ENCODE results near the gene SMPDL3A.

Gene SMPDL3A

GRCh38 chr6:122804962-122805485, 16.0 kb downstream of the SMPDL3A start:
- DNase-seq (ENCODE audit: low spot score): no peak

GRCh38 chr6:122806291-122806690, 17.2 kb downstream of the SMPDL3A start:
- DNase-seq (ENCODE audit: low spot score): no peak

GRCh38 chr6:122808121-122808885, 19.2 kb downstream of the SMPDL3A start:
- no peak for DNase-seq (ENCODE audit: low spot score)

GRCh38 chr6:122809001-122809400, 19.9 kb downstream of the SMPDL3A start:
- no peak for DNase-seq (ENCODE audit: low spot score)

- no peak for DNase-seq (ENCODE audit: low spot score)
Observed at GRCh38 chr6:122809691-122810090, 20.6 kb downstream of the SMPDL3A start.

GRCh38 chr6:122810189-122810588, 21.1 kb downstream of the SMPDL3A start:
- no peak for DNase-seq (ENCODE audit: low spot score)

GRCh38 chr6:122817358-122817757, 28.3 kb downstream of the SMPDL3A start:
- no peak for DNase-seq (ENCODE audit: low spot score)

GRCh38 chr6:122817766-122818165, 28.7 kb downstream of the SMPDL3A start:
- DNase-seq (ENCODE audit: low spot score): no peak

- DNase-seq (ENCODE audit: low spot score): no peak
Observed at GRCh38 chr6:122818866-122819265, 29.8 kb downstream of the SMPDL3A start.

- no peak for DNase-seq (ENCODE audit: low spot score)
Observed at GRCh38 chr6:122821095-122821494, 32.0 kb downstream of the SMPDL3A start.

- DNase-seq (ENCODE audit: low spot score): no peak
Observed at GRCh38 chr6:122825163-122825562, 36.1 kb downstream of the SMPDL3A start.

- no peak for DNase-seq (ENCODE audit: low spot score)
Observed at GRCh38 chr6:122829456-122829855, 40.4 kb downstream of the SMPDL3A start.

GRCh38 chr6:122831511-122831910, 42.5 kb downstream of the SMPDL3A start:
- DNase-seq (ENCODE audit: low spot score): no peak

GRCh38 chr6:122832459-122832858, 43.4 kb downstream of the SMPDL3A start:
- no peak for DNase-seq (ENCODE audit: low spot score)

GRCh38 chr6:122833021-122833491, 44.0 kb downstream of the SMPDL3A start:
- no peak for DNase-seq (ENCODE audit: low spot score)

GRCh38 chr6:122838060-122838780, 49.2 kb downstream of the SMPDL3A start:
- DNase-seq (ENCODE audit: low spot score): no peak

- DNase-seq (ENCODE audit: low spot score): peak; percentile 56
Observed at GRCh38 chr6:122839472-122839871, 50.4 kb downstream of the SMPDL3A start.

GRCh38 chr6:122839906-122840305, 50.8 kb downstream of the SMPDL3A start:
- no peak for DNase-seq (ENCODE audit: low spot score)

GRCh38 chr6:122845464-122845863, 56.4 kb downstream of the SMPDL3A start:
- no peak for DNase-seq (ENCODE audit: low spot score)

GRCh38 chr6:122845916-122846612, 57.0 kb downstream of the SMPDL3A start:
- DNase-seq (ENCODE audit: low spot score): no peak

- no peak for DNase-seq (ENCODE audit: low spot score)
Observed at GRCh38 chr6:122853259-122853995, 64.4 kb downstream of the SMPDL3A start.

Measured in CD4-positive, alpha-beta T cell treated with Interleukin-2 at 100 ng/mL for 4 hours (primary cell).